Activated T-cell treated with anti-CD3 and anti-CD28 coated beads for 1 hour (primary cell): Measurements from ENCODE around the gene CDCA4.

Experiments used
- DNase-seq: peaks from one replicate; pipeline ENCODE4 v3.0.0-alpha.2; 2020; ENCODE audit warnings: low read depth

The CDCA4 gene

DNA sequence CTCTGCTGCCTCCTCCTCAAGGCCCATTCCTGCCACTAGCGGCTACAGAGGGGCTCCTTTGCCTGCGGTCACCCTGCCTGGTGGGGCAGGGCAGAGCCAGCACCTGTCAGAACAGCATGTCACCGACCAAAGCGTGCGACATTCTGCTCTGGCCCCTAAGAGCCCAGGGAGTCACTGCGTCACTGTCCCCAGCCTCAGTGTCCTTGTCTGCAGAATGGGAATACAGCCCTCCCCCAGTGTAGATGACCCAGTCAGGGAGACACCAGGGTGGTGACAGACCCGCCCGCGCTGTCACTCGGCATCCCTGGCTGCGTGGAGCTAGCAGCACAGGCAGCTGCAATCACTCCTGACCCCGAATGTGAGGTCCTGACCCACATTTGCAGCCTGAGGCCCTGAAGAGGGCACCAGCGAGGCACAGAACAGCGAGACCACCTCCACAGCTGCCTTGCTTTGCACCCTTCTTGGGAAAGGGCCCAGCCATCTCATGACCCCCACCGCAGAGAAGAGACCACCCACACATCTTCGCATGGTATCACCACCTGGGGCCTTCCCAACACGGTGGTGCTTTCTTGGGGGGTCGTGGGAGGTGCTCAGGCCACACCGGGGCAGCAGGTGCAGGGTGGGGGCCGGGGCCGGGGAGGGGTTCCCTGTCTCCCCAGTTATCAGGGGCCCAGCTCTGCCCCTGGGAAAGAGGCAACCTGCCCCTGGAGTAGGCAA, 45.2 kb downstream of the CDCA4 start:
- no peak for DNase-seq

DNA sequence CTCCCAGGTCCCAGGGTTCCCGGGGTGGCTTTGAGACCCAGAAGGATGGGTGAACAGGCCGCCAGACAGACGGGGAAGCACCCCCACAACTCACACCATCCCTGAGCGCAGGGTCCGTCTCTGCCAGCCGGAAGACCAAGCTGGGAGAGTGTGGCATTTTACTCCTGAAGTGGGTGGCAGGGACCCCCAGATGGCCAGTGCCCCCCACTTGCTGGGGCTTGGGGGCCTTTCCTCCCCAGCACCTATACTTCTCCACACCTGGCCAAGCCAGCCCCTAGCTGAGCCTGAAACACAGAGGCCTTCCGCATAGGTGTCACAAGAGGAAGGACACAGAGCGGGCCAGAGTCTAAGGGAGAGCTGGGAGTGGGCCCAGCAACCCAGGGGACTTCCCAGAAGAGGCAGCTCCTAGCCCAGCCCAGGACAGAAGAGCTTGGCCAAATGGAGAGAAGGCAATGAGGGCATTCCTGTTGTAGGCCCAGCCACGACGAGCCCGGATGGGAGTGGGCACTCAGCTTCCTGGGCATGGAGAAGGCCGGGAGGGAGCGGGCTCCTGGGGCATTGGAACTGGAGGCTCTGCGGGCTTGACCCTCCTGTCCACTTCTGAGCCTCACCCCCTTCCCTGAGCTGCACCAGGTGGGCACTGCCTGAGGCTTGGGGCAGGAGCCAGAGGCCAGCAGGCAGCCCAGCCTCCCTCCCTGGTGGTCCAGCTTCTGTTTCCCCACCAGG, 46.1 kb downstream of the CDCA4 start:
- no peak for DNase-seq

DNA sequence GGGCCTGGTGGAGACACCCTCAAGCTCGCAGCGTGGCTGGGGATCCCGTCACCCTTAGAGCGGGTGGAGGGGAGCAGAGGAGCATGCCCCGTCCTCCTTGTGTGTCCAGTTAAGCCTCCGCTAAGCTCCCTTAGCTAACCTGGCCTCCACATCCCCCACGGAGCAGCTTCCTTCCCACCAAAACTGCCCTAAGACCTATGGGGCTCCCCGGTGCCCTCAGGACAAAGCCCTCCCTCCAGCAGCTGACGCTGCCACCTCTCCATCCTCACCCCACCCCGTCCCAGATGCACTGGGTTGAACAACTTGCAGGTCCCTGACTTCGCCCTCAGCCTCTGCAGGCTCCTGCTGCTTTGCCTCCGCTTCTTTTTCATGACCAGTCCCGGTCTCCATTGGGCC, 46.7 kb downstream of the CDCA4 start:
- no peak for DNase-seq

GRCh38 chr14:104973385-104974145, 47.3 kb downstream of the CDCA4 start:
- no peak for DNase-seq

DNA sequence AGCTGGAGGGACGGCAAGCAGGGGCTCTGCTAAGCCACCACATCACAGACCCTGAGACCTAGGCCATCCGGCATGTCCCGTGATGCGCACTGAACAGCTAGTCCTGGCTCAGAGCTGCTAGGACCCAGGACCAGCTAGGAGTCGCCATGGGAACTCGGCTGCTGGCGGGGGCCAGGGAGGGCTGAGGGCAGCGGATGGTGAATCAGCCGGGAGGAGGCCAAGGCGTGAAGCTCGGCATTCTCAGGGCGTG, 47.8 kb downstream of the CDCA4 start:
- no peak for DNase-seq

DNA sequence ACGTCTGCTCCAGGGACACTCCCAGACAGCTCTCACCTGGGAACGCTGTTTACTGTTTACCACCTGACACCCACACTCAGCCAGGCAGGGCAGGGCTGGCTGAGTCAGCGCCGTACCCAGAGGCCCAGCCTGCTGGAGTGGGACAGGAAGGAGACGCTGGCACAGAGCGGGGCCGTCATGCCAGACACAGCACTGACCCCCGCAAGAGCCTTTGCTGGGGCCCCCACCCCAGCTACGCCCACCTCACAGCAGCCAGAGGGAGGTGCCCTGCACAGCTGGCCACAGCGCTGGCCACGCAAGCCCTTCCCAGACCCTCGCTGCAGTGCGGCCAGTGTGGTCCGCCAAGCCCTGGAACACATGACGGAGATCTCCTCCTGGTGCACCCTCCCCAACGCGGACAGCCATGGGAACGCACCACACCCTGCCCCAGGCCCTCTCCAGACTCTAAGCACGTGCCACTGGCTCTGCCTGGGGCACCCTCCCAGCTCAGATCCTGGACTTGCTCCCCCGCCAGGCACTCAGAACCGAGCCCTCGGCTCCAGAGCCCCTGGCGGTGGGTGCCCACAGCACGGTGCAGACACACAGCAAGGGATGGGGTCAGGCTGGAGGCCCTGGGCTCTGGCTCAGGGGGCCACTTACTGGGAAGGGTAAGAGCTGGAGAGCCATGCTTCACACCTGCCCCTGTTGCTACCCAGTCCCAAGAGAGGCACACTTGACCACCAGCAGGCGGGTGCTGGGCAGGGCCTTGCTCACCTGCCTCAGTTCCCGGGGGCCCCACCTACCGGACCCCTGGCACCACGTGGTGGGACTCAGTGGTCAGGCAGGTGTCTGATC, 48.4 kb downstream of the CDCA4 start:
- DNase-seq: no peak

GRCh38 chr14:104971447-104972240, 49.2 kb downstream of the CDCA4 start:
- no peak for DNase-seq

- DNase-seq: no peak
These were observed 50.4 kb downstream of the CDCA4 start for GRCh38 chr14:104970231-104971068.

GRCh38 chr14:104969741-104970230, 51.1 kb downstream of the CDCA4 start:
- no peak for DNase-seq

DNA sequence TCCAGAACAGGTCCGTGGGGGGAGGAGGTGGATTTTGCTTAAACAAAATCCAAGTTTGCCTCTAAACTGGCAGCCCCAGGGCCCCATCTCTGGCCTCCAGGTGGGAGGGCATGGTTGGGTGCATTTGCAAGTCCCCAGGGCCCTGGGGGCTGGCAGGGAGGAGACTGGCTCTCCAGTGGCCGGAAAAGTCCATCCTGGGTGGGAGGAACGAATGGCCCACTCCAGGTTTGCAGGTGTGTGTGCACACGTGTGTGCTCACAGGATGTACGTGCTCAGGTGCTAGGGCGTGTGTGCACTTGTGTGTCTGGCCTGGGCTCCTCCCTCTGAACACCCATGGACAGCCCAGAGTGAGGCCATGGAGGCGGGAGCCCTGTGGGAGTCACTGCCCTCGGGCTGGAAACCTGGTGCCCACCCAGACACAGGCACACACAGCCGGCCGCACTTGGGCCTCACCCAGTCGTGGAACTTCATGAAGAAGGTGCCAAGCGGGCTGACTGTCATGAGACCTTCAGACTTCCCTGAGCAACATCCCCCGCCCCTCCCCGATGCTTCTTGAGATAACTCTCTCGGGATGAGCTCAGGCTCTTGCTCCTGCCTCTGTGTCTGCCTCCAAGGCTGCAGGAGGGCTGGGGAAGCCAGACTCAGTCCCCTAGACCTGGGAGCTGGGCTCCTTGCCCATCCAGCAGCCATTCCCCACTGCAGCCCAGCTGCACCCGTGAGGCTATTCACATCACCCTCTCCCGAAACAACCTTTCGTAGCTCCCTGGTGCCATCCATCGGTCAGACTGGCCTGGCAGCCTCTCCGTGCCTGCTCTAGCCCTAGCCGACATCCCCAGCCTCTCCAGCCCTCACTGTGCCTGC, 52.1 kb downstream of the CDCA4 start:
- no peak for DNase-seq

- DNase-seq: no peak
These were observed 52.7 kb downstream of the CDCA4 start for GRCh38 chr14:104968153-104968527.

DNA sequence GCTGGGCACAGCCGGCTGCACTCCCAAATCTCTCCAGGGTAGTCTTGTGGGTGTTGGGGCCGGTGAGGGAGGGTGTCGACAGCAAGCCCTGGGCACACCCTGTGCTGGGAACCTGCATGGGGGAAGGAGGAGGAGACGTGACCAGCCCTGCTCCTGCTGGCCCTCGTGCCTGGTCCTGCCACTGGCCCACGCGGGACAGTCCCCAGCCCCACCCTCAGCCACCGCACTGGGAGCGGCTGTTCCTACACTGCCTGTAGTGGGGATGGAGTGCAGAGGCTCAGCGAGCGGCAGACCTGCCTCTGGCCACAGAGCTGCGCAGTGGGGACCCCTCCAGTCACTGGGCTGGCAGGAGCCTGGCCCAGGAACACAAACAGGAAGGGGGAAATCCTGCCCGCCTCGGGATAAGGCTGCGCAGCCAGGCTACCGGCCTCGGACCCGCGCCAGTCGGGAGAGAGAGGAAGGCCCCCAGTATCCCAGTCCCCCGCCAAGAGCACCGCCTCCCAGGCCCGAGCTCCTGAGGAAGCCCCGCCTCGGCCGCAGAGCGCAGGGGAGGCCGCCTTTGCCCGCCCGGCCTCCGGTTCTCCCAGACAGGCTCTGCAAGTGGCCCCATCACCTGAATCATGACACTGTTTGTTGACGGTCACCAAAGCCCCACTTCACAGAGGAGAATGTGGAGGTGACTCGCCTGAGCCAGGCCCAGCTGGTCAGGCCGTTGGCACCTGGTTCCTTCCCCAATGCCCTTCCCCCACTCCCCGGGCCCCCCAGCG, 53.3 kb downstream of the CDCA4 start:
- no peak for DNase-seq

DNA sequence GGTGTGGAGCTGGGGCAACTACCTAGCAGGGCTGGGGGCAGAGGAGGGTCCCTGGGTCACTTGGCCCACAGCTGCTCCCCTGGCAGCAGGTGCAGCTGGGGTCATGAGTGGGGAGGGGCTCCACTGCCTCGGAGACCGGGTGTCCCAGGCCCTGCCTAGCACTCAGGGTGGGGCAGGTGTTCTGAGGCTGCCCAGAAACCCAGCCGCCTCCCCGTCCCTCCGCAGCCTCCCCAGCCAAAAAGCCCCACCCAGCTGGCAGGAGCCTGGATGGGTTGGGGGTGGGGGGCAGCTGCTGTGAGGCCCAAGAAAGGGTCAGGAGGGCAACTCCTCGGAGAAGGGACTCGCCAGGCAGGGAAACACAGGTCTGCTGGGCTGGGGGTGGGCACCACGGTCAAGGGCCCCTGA, 53.9 kb downstream of the CDCA4 start:
- no peak for DNase-seq

DNA sequence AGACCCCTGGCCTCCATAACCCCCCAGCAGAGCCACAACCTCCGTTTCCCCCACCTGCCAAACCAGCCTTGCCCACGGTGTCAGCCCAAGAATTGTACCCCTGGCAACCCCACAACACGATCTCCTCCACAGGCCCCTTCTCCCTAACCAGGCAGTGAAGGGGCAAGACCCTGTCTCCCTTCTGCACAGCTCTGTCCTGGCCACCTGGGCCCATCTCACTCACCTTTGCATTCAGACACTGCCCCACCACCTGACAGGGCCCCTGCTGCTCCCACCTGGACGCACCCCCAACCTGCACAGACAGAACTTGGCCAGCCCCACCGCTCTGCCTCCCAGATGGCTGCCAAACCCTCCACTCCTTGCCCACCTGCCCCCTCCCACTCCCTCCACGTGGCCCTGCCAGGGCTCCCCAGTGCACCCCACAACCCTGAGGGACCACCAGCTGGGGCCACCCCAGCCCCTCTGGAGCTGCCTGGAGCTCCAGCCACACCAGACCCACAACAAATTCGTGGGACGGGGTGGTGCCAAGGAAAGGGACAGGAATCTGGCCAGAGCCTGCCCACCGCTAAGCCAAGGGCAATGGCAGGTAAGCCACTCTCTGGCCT, 54.5 kb downstream of the CDCA4 start:
- no peak for DNase-seq

DNA sequence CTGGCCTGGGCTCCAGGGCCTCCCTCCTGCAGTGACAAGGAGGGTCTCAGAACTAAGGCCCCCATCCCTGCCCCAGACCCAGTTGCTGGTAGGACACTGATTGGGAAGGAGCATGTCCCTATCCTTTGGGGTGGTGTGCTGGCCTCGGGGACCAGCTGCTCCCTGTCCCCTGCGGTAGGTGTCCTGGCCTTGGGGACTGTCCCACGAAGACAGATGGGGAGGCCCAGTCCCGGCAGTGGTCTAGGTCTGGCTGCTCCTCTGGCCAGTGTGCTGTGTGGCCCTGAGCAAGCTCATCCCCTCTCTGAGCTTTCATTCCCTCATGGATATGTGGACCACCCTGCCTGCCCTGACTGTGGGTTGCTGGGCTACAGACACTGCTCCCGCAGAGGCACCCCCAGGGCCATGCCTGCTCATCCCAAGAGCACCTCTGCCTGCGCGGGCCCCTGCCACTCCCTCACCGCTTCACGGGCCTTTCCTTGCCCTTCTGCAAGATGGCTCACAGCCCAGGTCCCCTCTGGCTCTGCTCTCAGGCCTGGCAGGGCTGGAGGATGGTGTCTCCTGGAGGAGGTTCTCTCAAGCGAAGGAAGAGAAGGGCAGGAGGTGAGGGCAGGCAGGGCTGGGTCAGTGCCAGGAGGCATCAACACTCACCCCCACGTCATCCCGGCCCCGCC, 55.2 kb downstream of the CDCA4 start:
- no peak for DNase-seq

GRCh38 chr14:104964546-104964945, 56.3 kb downstream of the CDCA4 start:
- DNase-seq: no peak
